C4-2B (cell line): Measurements from ENCODE around the gene PCDH9.
"Not testable (repeated sequence)": the region's sequence is repeated elsewhere in the genome, so short reads cannot be mapped to it uniquely, and the experiment has no call there.

Source experiments
- H3K27ac ChIP-seq: fragments of 450-650 bp; 2 replicates; pipeline ENCODE4 v1.5.1; 2017
- ZFX ChIP-seq: fragments of 450-650 bp; IDR thresholded peaks from 2 replicates; pipeline ENCODE4 v1.6.1; 2017
- TF ChIP-seq, protein P1 (sequence below): fragments of 450-650 bp; conservative IDR thresholded peaks from 2 replicates; pipeline ENCODE4 v1.5.1; 2017; ENCODE audit warnings: mild to moderate bottlenecking

The PCDH9 gene

DNA sequence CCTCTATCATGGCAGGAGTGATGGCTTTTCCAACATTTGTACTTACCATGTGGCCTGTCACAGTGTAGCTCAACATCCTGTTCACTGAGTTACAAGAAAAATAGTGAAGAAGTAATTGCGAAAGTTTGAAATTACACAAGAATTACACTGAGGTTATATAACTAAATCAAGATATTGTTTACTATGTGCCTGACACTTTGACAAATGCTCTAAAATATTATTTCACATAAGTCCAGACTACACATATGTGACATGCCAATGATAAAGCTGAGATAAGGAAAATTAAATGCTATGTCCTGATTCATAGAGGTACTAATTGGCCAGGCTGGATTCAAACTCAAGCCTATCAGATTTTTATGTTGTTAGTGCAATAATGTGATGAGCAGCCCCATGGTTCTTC, 451.7 kb downstream of the PCDH9 start:
- no peak overlapping the region for H3K27ac ChIP-seq
- TF ChIP-seq ZFX: no peak
- TF ChIP-seq, protein P1, sequence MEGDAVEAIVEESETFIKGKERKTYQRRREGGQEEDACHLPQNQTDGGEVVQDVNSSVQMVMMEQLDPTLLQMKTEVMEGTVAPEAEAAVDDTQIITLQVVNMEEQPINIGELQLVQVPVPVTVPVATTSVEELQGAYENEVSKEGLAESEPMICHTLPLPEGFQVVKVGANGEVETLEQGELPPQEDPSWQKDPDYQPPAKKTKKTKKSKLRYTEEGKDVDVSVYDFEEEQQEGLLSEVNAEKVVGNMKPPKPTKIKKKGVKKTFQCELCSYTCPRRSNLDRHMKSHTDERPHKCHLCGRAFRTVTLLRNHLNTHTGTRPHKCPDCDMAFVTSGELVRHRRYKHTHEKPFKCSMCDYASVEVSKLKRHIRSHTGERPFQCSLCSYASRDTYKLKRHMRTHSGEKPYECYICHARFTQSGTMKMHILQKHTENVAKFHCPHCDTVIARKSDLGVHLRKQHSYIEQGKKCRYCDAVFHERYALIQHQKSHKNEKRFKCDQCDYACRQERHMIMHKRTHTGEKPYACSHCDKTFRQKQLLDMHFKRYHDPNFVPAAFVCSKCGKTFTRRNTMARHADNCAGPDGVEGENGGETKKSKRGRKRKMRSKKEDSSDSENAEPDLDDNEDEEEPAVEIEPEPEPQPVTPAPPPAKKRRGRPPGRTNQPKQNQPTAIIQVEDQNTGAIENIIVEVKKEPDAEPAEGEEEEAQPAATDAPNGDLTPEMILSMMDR: no peak

DNA sequence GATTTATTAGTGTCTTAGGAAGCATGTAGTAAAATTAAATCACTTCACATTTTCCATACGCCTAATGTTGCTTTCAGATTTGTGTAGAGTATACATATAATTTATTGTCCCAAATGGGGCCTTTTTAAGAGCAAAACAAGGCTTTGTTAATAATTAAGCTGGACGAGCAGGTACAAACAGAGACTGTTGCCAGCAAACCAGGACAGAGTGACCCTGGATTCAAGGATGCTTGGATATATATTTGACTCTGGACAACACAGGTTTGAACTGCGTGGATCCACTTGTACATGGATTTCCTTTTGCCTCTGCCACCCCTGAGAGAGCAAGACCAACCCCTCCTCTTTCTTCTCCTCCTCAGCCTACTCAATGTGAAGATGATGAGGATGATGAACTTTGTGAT, 454.9 kb downstream of the PCDH9 start:
- H3K27ac ChIP-seq: no peak overlapping the region
- TF ChIP-seq, protein P1: no peak
- no peak for TF ChIP-seq ZFX

DNA sequence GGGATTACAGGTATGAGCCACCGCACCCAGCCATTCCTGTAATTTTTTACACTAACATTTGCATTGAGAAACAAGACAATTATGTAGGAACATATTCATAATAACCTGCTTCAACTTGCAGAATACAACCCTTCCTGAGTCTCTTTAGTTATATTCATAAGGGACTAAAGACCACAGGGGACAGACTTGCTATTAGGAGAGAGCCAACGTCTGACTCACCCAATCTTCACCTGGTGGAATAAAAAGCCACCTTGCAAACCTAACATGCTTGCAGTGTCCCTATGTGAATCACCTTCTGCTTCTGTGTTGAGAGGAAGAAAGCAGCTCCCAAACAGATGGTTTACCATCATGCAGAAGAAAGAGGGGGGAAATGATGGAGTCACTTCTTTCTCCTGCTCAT, 456.1 kb downstream of the PCDH9 start:
- TF ChIP-seq, protein P1: no peak
- TF ChIP-seq ZFX: no peak
- no peak overlapping the region for H3K27ac ChIP-seq

DNA sequence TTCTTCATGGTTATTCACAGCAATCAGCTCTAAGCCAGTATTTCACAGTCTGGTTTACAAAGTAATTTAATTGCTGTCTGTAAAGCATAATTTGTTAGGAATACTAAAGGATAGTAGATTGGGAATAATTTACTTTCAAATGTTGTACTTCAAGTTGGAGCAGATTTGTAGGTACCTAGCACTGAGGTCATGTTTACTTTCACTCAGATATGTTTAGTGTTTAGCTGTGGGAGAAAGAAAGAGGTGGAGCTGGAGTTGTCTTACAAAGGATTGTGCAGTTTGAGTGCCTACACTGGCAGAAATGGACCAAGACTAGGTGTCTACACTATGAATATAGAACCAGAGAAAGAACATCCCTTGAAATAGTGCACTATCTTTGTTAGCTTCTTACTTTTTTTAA, 464.6 kb downstream of the PCDH9 start:
- TF ChIP-seq ZFX: no peak
- TF ChIP-seq, protein P1: no peak
- H3K27ac ChIP-seq: no peak overlapping the region

DNA sequence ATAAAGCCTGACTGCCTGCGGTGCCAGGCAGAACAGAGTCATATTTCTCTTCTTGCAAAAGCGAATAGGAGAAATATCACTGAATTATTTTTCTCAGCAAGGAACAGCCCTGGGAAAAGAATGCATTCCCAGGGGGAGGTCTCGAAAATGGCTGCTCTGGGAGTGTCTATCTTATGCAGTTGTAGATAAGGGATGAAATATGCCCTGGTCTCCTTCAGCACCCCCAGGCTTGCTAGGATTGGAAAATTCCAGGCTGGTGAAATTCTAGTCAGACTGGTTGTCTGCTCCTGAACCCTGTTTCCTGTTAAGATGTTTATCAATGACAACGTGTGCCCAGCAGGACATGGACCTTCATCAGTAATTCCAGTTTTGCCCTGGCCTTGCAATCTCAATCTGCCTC, 469.5 kb downstream of the PCDH9 start:
- H3K27ac ChIP-seq: not testable (repeated sequence)

DNA sequence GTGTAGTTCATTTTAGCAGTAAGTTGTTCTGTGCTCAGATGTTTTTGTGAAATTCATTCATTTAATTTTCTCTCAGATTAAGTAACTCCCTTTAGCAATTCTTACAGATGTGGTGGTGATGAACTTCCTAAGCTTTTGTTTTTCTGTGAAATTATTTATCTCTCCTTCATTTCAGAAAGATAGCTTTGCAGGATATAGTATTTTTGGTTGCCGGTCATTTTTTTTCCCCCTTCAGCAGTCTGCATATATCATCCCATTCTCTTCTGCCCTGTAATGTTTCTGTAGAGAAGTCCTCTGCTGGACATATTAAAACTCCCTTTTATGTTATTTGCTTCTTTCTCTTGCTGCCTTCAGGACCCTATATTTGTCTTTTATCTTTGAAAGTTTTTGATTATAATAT, 470.2 kb downstream of the PCDH9 start:
- no peak overlapping the region for H3K27ac ChIP-seq
- TF ChIP-seq ZFX: no peak
- TF ChIP-seq, protein P1: no peak

DNA sequence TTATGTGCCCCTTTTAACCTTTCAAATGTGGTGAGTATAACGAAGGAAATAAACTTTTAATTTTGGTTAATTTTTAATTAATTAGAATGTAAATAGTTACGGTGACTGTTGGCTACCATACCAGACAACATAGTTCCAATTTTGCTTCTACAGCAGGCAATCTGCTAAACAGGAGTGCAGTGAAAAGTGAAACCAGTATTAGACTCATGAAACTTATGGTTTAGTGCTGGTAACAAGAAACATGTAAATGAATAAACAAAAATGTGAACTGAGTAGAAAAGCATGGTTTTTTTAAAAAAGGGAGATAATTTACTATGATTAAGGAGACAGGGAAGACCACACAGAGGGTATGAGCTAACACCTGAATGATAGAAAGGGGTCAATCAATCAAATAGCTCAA, 478.4 kb downstream of the PCDH9 start:
- no peak overlapping the region for H3K27ac ChIP-seq
- TF ChIP-seq, protein P1: no peak

DNA sequence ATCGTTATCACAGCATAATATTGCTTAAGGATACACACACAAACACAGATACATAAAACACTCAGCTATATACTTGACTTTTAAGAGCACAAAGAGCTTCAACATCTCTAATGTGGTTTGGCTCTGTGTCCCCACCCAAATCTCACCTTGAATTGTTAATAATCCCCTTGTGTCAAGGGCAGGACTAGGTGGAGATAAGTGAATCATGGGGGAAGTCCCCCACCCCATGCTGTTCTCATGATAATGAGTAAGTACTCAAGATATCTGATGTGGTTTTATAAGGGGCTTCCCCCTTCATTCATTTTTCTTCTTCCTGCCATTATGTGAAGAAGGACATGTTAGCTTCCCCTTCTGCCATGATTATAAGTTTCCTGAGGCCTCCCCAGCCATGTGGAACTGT, 481.4 kb downstream of the PCDH9 start:
- TF ChIP-seq, protein P1: no peak
- TF ChIP-seq ZFX: no peak
- no peak overlapping the region for H3K27ac ChIP-seq
